Measurements from ENCODE around the gene HPF1.
A peak's percentile ranks its signal among the peaks of the same experiment; 100 is the strongest.
"Not testable (repeated sequence)": the region's sequence is repeated elsewhere in the genome, so short reads cannot be mapped to it uniquely, and the experiment has no call there.

HPF1 gene

GRCh38 chr4:169757575-169758184 lies at the start of gene HPF1:
HPF1 (minus strand) TSS chr4:169757944; CDS start chr4:169757877, 67 bp downstream.
- DNase-seq (ENCODE audit: low read depth): peak; percentile 92

GRCh38 chr4:169806770-169807169 lies 49.0 kb upstream of the HPF1 start:
- not testable (repeated sequence) for DNase-seq (ENCODE audit: low read depth)

- DNase-seq (ENCODE audit: low read depth): no peak
These were observed 45.7 kb upstream of the HPF1 start for GRCh38 chr4:169803413-169803812.

- no peak for DNase-seq (ENCODE audit: low read depth)
These were observed 45.1 kb upstream of the HPF1 start for GRCh38 chr4:169802873-169803272.

GRCh38 chr4:169800541-169800940 lies 42.8 kb upstream of the HPF1 start:
- DNase-seq (ENCODE audit: low read depth): no peak

GRCh38 chr4:169799260-169799659 lies 41.5 kb upstream of the HPF1 start:
- no peak for DNase-seq (ENCODE audit: low read depth)

- DNase-seq (ENCODE audit: low read depth): no peak
These were observed 37.8 kb upstream of the HPF1 start for GRCh38 chr4:169795585-169795984.

- no peak for DNase-seq (ENCODE audit: low read depth)
These were observed 33.9 kb upstream of the HPF1 start for GRCh38 chr4:169791527-169792156.

GRCh38 chr4:169791062-169791461 lies 33.3 kb upstream of the HPF1 start:
- no peak for DNase-seq (ENCODE audit: low read depth)

GRCh38 chr4:169774466-169775445 lies 17.0 kb upstream of the HPF1 start:
- DNase-seq (ENCODE audit: low read depth): peak; percentile 17

- no peak for DNase-seq (ENCODE audit: low read depth)
These were observed 16.1 kb upstream of the HPF1 start for GRCh38 chr4:169773889-169774288.

GRCh38 chr4:169771556-169772080 lies 13.9 kb upstream of the HPF1 start:
- not testable (repeated sequence) for DNase-seq (ENCODE audit: low read depth)

GRCh38 chr4:169770416-169770815 lies 12.7 kb upstream of the HPF1 start:
- DNase-seq (ENCODE audit: low read depth): no peak

GRCh38 chr4:169768385-169768784 lies 10.6 kb upstream of the HPF1 start:
- no peak for DNase-seq (ENCODE audit: low read depth)

- no peak for DNase-seq (ENCODE audit: low read depth)
These were observed 9.0 kb upstream of the HPF1 start for GRCh38 chr4:169766741-169767140.

GRCh38 chr4:169765835-169766234 lies 8.1 kb upstream of the HPF1 start:
- no peak for DNase-seq (ENCODE audit: low read depth)

GRCh38 chr4:169761846-169762245 lies 4.1 kb upstream of the HPF1 start:
- DNase-seq (ENCODE audit: low read depth): no peak

GRCh38 chr4:169758401-169758962 lies 738 bp upstream of the HPF1 start:
- DNase-seq (ENCODE audit: low read depth): no peak

- no peak for DNase-seq (ENCODE audit: low read depth)
These were observed 671 bp downstream of the HPF1 start for GRCh38 chr4:169756971-169757574.

- no peak for DNase-seq (ENCODE audit: low read depth)
These were observed 12.5 kb downstream of the HPF1 start for GRCh38 chr4:169745291-169745690.

GRCh38 chr4:169744601-169745000 lies 13.1 kb downstream of the HPF1 start:
- DNase-seq (ENCODE audit: low read depth): no peak

- no peak for DNase-seq (ENCODE audit: low read depth)
These were observed 16.2 kb downstream of the HPF1 start for GRCh38 chr4:169741569-169741968.

All from activated T-helper 9 cell treated with anti-CD3 and anti-CD28 coated beads, Interleukin-2, amount 50 U/mL, for 16 hours (primary cell).